Left ventricle myocardium superior (tissue), 1 donor: ENCODE data around the gene PRKAR2B. TPM values are rescaled to one million over a fixed set of nuclear protein-coding genes. Genes with fewer than 3 reads are reported as not detected.

ENCODE experiments used
- ATAC-seq: fragments of 200-7000 bp; cut with Tn5 transposase; one replicate; pipeline ENCODE4 v1.9.1; 2020; ENCODE audit warnings: mild to moderate bottlenecking, moderate library complexity
- DNase-seq: peaks from one replicate; pipeline ENCODE4 v3.0.0-alpha.2; 2020
- intact Hi-C: fragments of 100-400 bp; cut with micrococcal nuclease; formaldehyde crosslinking; loops from one replicate; pipeline ENCODE4 v1.11.0; 2022
- total RNA-seq: library from RNA; stranded (reverse); fragmentation: NEBNext Ultra II Directional; extraction: Animal tissue kit (Norgen Biotek cat#: 25700); gene quantifications from one replicate; pipeline ENCODE4 v1.2.1, GENCODE V29; 2021
- donor health status: DM: no; HTN: yes; CAD: no; lungs with severe emphysema.

The PRKAR2B gene
- total RNA-seq, 1 donor from 2014 or later, result 24.2 TPM

DNA sequence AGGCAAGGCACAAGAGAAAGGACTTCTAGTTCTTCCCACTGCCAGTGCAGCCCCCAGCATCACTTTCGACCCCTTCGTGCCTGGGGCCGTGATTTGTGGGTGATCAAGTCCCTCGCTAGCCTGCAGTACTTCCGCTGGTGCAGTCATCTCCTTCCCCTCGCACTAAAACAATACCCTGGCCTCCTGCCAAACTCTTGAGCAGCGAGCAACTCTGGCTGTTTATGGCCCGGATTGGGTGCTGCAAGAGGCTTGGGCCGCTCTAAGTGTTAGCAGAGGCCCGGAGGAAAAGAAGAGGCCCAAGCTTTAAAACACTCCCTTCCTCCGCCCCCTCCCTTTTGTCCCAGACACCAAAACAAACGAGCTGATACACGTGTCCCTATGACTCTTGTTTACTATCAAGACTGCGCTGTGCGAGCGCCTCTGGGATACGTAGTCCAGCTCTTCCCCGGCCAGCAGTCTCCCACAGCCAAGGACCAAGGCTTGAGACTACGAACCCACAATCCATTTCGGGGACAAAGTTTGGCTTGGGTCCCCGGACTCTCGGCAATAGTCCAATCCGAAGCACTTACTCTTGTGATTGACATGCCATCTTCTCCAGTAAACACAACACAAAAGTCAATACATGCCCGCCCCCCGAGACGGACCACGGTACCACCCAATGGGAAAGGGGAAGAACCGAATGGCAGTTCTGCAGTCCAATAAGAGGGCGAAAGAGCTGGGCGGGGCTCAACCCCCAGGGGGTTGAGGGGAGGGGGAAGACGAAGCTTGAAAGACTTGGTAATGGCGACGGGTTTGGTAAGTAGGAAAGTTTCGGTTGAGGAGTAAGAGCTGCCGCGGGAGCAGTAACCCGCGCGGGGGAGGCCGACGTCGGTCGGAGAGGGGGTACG lies 124.0 kb downstream of the PRKAR2B start, which contains the start of gene HBP1:
Gene HBP1, plus strand, starts transcription at position 771 of the 887 bp plus-strand sequence. CDS start 10,891 bp downstream, outside the sequence.
- intact Hi-C loops, result no loop called here
- peak; percentile 98 for DNase-seq

DNA sequence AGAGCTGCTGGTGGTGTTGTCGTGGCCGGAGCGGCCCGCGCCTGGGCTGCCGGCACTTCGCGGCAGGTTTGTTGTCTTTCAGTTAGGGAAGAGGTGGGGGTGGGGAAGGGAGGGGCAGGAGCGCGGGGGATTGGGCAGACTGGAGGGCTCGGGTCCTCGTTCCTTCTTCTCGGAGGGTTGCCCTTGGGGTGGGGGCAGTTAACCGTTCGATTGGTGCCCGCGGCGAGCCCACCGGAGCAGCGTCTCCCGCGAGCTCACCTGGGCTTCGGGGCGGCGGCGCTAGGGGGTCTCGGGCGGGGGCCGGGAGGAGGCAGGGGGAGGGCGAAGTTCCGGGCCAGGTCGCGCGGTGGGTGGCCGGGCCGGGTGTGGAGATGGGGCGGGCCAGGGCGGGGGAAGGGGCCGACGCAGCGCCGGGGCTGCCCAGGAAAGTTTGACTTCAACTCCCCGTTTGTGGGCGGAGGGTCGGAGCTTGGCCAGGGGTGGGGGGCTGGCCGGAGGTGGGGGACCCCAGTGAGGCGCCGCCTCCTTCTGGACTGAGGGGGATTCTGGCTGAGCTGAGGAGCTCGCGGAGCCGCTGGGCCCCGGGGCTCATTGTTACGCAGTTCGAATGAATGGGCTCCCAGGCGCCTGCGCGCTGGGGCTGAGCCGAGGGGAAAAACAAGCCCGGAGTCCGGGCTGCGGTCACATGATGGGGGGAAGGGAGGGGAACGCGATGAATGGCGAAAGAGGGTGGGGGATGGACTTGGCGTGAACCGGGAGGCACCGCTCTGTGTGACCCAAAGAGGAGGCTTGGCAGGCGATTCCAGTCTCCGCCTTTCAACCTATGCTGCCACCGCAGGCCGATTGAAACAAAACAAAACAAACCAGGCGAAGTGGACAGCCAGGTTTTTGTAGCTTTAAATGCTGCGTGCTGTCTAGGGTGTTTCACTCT lies 124.9 kb downstream of the PRKAR2B start:
- DNase-seq, result peak; percentile 97
- peak; percentile 79 for ATAC-seq
- intact Hi-C loops, result no loop called here

More for the DNA sequence above, 124.0 kb downstream of the PRKAR2B start, which contains the start of gene HBP1:
- peak; percentile 90 for ATAC-seq

DNA sequence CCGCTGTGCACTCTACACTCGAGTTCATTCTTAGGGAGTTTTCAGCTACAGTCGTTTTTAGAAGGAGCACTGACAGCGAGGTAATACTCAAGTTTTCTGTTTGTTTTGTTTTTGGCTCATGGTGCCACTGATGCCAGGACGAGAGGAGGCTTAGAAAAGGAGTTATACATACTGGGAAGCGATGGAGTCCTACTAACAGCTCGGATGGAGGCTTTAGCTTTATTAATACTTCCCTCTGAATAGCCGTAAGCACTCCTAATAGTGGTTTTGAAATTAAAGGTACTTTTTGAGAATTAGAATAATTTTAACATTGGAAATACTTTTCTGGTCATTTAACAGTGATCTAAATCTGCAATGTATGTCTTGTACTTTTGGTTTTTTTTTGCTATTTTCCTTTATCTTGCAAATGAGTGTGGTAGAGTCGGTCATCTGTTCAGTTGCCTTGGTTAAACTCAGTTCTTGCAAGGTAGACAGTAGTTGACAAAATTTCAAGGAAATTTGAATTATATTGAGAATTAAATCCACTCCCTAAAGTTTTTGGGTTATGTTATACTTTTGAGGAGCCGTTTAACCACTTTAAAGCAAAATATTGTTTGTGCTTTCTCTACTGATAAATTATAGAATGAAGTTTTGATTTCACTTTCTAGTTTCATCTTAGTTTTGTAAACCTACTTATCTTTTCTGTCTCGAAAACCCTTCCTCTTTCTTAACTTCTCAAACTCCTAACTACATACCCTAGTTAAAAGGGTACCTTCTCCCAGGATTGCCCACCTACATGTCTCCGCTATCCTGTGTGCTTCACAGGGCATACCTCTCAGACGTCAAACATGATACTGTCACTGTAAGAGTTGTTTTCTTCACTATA lies 125.8 kb downstream of the PRKAR2B start:
- intact Hi-C loops, result no loop called here
- DNase-seq (no peak), ATAC-seq (no peak)

DNA sequence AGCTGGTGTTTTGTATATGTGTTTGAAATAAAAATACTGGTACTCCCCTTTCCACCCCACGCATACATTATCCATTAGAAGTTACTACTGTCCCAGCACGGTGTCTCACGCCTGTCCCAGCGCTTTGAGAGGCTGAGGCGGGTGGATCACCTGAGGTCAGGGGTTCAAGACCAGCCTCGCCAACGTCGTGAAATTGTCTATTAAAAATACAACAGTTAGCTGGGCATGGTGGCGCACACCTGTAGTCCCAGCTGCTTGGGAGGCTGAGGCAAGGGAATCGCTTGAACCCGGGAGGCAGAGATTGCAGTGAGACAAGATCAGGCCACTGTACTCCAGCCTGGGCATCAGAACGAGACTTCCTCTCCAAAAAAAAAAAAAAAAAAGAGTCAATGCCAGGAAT lies 127.0 kb downstream of the PRKAR2B start:
- ATAC-seq (no peak), DNase-seq (no peak)
- intact Hi-C loops, result no loop called here

DNA sequence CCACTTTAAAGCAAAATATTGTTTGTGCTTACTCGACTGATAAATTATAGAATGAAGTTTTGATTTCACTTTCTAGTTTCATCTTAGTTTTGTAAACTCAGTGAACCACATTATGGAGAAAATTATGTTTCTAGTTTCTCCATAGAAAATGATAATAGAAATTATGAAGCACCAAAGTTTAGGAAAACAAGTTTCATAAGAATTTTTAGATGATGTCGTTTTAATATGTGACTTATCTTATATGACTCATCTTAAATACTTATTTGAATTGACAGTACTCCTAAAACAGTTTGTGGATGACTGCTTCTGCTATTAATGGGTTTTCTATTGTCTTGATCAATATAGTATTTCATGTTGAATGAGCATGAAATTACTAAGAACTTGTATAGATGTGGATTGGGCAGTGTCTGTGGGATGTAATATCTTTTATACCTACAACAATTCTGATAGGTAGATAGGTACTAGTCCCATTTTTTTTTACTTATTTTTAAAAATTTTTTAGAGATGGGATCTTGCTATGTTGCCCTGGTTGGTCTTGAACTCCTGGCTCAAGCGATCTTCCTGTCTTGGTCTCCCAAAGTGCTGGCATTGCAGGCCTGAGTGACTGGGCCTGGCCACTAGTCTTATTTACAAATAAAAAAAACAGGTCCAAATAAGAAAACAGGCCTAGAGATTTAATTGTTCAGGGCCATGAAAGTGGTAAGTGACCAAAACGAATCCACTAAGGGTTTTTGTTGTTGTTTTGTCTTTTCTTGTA lies 127.9 kb downstream of the PRKAR2B start:
- no peak for ATAC-seq
- DNase-seq, result no peak
- intact Hi-C loops, result no loop called here

DNA sequence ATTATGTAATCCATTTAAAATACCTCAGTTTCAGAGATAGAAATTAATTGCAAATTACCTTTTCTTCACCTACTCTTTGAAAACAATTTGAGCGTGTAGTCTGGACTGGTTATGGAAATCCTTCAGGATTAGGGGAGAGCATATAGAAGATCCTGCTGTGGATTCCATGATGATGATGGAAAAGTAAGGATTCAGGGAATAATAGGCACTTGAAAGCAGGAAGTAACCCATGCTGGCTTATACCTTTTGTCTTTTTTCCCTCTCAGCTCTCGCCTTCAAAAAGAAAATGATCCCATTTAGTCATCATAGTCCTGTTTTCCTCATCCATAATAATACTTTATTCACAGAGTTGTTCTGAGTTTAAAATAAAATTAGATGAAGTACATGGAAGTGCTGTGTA lies 128.7 kb downstream of the PRKAR2B start:
- intact Hi-C loops, result no loop called here
- no peak for DNase-seq
- ATAC-seq, result no peak

DNA sequence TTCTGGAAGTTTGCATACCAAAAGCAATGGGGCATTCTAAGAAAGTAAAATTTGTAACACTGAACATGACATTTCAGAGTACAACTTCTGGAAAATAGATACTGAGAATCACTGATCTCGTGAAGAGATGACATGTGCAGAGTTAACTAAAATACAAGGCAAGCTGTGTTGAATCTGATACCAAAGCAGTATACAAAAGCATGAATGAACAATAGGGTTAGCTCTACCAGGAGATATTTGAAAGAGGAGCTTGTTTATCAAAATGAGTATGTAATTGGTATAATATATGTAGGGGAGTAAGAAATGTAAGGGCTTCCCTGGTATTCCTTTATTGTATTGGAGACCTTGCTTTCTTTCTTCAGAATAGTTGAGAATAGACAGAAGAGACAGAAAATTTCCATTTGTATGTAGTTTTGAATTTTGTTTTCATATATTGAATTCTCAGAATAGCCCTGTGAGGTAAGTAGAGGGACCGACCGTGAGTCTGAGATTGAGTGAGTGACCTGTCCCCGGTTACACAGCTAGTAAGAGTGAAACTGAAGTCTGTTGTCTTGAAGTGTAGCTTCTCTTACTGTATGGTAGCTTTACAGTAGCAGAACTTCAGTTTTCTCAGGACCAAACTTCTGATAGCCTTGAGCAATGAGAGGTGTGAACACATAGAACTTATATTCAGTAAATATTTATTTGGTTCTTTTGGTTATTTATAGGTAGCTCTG lies 129.3 kb downstream of the PRKAR2B start:
- DNase-seq, result no peak
- intact Hi-C loops, result no loop called here
- ATAC-seq, result no peak

DNA sequence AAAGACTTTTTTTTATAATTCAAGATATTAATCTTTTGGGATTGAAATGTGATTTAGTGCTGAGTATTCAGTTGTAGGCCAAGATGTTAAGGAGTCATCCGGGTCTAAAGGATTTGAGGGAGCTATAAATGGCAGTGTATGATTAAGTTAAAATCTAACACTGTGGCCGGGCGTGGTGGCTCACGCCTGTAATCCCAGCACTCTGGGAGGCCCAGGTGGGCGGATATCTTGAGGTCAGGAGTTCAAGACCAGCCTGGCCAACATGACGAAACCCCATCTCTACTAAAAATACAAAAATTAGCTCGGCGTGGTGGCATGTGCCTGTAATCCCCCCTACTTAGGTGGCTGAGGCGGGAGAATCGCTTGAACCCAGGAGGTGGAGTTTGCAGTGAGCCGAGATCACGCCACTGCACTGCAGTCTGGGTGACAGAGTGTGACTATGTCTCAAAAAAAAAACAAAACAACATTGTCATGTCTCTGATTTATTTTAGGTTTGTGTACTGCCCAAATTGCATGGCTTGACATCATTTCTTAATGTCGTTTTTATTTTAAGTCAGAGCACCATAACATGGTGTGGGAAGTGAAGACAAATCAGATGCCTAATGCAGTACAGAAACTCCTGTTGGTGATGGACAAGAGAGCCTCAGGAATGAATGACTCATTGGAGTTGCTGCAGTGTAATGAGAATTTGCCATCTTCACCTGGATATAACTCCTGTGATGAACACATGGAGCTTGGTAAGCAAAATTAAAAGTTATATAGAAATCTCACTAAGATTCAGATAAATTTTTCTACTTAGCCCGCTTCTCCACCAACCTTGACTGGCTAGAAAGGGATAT lies 135.0 kb downstream of the PRKAR2B start:
- no peak for ATAC-seq
- DNase-seq, result no peak
- intact Hi-C loops, result no loop called here

DNA sequence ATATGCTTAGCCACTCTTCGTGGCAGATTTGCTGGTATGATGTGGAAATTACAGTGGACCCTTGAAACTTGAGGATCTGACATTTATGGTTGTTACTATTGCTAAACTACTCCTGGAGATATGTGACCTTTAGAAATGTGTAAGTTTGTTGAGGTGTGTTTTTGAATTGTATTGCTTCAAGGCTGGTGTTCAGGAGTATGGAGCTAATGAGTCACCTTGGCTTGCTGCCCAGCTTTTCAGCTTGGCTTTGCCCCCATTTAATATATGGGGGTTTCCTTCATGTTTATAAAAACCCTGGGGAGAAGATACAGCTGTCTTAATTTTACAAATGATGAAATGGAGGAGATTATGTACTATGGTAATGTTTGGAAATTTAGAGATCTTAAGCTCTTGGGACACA lies 135.9 kb downstream of the PRKAR2B start:
- intact Hi-C loops, result no loop called here
- ATAC-seq, result peak; percentile 57
- no peak for DNase-seq

DNA sequence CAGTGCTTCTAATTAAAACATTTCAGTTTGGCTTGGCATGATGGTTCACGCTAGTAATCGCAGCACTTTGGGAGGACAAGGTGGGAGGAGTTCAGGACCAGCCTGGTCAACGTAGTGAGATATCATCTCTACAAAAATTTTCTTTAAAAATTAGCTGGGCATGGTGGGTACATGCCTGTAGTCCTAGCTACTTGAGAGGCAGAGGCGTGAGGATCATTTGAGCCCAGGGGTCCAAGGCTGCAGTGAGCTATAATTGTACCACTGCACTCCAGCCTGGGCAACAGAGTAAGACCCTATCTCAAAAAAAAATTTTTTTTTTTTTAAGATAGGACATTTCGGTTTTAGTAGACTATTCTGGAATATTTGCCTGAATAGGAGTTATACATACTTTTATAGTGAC lies 136.7 kb downstream of the PRKAR2B start:
- intact Hi-C loops, result no loop called here
- DNase-seq (no peak), ATAC-seq (no peak)

DNA sequence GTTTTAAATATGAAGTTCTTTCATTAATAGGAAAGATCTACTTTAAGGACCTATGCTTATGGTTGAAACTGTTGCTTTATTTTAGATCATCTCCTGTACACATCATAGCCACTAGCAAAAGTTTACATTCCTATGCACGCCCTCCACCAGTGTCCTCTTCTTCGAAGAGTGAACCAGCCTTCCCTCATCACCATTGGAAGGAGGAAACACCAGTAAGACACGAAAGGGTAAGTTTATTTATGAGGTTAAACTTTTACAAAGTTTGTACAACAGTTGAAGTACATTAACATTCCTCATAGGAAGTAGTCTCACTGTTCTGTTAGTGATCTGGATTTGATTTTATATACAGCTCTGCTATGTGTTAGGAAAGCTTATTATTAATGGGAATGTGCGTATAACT lies 141.2 kb downstream of the PRKAR2B start:
- DNase-seq (no peak), ATAC-seq (no peak)
- intact Hi-C loops, result no loop called here

DNA sequence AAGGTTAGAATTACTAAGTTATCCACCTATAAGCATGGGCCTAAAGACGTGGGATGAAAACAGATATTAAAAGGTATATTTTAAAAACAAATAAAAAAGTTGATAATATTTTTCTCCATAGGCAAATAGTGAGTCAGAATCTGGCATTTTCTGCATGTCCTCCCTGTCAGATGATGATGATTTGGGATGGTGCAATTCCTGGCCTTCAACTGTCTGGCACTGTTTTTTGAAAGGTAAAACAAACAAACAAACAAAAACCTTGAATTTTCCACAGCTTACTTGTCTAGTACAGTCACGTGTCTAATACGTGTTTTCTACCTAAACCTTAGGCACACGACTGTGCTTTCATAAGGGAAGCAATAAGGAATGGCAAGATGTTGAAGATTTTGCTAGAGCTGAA lies 141.7 kb downstream of the PRKAR2B start:
- DNase-seq (no peak), ATAC-seq (no peak)
- intact Hi-C loops, result no loop called here

DNA sequence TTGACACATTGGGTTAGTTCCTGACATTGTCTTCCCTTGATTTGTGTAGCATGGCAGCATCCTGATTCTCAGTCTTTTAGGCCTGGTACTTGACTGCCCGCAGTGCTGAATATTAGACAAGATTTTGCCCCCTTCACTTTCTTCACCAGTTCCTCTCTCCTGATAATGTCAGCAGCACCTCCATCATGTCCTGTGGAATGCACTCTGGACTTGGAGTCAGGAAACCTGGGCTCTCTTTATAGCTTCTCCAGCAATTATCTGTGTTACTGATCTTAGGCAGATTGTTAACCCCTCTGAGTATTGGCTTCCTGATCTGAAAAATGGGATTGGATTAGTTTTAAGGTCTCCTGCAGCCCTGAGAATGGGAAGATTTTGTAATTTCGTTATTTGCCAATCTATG lies 143.3 kb downstream of the PRKAR2B start:
- intact Hi-C loops, result no loop called here
- ATAC-seq (no peak), DNase-seq (no peak)

DNA sequence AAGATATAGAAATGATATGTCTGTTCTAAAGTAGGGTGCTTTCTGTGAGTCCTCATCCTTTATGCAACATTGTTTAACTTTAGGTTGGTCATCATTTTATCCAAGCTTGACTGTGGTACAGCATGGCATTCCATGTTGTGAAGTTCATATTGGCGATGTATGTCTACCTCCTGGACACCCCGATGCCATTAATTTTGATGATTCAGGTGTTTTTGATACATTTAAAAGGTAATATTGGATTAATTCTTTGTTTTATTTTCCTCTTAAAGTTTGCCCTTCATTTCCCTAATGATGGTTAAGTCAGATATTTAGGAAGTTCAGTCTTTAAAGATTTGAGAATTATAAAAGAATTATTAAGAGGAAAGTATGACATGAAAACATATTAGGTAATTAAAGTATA lies 145.6 kb downstream of the PRKAR2B start:
- intact Hi-C loops, result no loop called here

DNA sequence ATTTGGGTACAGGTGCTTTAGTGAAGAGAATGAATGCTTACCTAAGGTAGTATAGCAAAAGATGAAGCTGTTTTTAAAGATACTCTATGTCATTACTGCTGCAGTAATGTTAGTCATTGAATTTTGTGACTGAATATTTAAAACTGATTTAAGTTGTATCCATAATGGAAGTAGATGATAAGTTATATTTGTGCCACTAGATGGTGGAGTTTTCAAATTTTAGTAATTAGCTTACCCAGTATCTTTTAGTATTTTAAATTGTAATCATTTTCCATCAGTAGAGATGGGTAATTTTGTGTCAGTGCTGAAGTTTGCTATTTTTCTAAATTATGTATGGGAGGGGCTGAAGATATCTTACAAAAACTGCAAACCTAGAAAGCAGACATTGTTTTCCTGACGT lies 149.5 kb downstream of the PRKAR2B start:
- DNase-seq (no peak), ATAC-seq (no peak)
- intact Hi-C loops, result no loop called here

More for the DNA sequence above, 145.6 kb downstream of the PRKAR2B start:
- ATAC-seq (no peak), DNase-seq (no peak)

DNA sequence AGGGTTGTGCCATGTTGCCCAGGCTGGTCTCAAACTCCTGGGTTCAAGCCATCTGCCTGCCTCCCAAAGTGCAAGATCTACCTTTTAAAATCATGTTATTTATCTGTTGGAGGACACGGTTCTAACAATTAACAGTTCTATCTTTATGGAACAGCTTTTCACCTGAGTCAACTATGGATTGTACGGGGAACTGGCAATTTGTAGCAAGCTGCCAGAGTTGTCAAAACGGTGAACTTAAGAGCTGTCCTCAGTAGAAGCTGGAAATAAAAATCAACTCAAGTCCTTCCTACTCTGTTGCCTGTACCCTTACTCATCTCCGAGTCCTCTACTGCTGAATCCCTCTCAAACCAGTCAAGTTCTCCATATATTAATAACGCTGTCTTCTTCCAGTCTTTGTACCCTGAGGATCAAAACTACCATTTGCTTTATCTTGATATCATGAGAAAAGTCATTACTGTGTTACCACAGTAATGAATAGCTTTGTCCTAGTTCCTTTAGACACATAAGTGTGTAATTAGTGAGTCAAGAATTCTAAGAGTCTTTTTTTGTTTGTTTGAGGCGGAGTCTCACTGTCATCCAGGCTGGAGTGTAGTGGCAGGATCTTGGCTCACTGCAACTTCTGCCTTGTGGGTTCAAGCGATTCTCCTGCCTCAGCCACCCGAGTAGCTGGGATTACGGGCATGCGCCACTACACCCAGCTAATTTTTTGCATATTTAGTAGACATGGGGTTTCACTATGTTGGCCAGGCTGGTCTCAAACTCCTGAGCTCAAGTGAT lies 152.5 kb downstream of the PRKAR2B start:
- ATAC-seq (no peak), DNase-seq (no peak)
- intact Hi-C loops, result no loop called here
